A549 (cell line): ENCODE data around the gene XRCC5. TPM values are rescaled to one million over a fixed set of nuclear protein-coding genes. Genes with fewer than 3 reads are reported as not detected.

Experiments
- ATAC-seq, 2 experiments: fragments of 200-7000 bp in 1 of 2; fragments of >200 bp in 1 of 2; cut with Nextera tagmentation in 1 of 2; cut with Tn5 transposase in 1 of 2; 3 replicates each; pipeline versions ENCODE4 v1.8.0 to v1.9.1; 2018 to 2020; ENCODE audit warnings: mild to moderate bottlenecking in 1 of 2, moderate library complexity in 1 of 2
- CTCF ChIA-PET: fragments of 300-600 bp; sonication (Branson Sonifier 250); formaldehyde crosslinking; extraction: SDS; loops from one replicate; lab custom pipeline; 2021; ENCODE audit warnings: antibody characterized with exemption, inconsistent platforms; lab: Yijun Ruan, JAX
- POLR2A ChIA-PET: fragments of 350-600 bp; formaldehyde crosslinking; extraction: SDS; loops from one replicate; lab custom pipeline; 2021; ENCODE audit warnings: antibody characterized with exemption, inconsistent platforms; lab: Yijun Ruan, JAX
- DNase-seq, 2 experiments: peaks; one replicate each; pipeline versions ENCODE4 v3.0.0 to v3.0.0-alpha.2; 2011 to 2016; ENCODE audit warnings: low read depth in 1 of 2, low spot score in 1 of 2
- FAIRE-seq: peaks from 2 replicates; lab custom pipeline; 2011; peaks lifted over from hg19 to GRCh38; lab: Jason Lieb, UNC
- H3K27ac ChIP-seq, 2 experiments: fragments of >200 bp; sonication (Bioruptor Twin); formaldehyde crosslinking; 3 replicates each; pipeline ENCODE4 v1.5.1; 2016 to 2017
- H3K4me1 ChIP-seq: fragments of >200 bp; sonication (Bioruptor Twin); formaldehyde crosslinking; 3 replicates; pipeline ENCODE4 v1.6.1; 2016
- H3K4me2 ChIP-seq: fragments of >200 bp; sonication (Bioruptor Twin); formaldehyde crosslinking; 3 replicates; pipeline ENCODE4 v1.6.1; 2016
- H3K4me3 ChIP-seq: fragments of >200 bp; sonication (Bioruptor Twin); formaldehyde crosslinking; 3 replicates; pipeline ENCODE4 v1.5.1; 2016
- H3K9me3 ChIP-seq: fragments of >200 bp; sonication (Bioruptor Twin); formaldehyde crosslinking; 3 replicates; pipeline ENCODE4 v1.6.1; 2016
- BCL3 ChIP-seq: fragments of >200 bp; sonication (Bioruptor Twin); formaldehyde crosslinking; IDR thresholded peaks from 3 replicates; pipeline ENCODE4 v1.6.1; 2016
- FOSB ChIP-seq: fragments of 250-450 bp; sonication (Bioruptor Pico); IDR thresholded peaks from 2 replicates; pipeline ENCODE4 v1.5.0; 2020; ENCODE audit warnings: mild to moderate bottlenecking, moderate library complexity
- GATA3 ChIP-seq: IDR thresholded peaks from 2 replicates; pipeline ENCODE4 v1.6.1; 2012; ENCODE audit warnings: borderline replicate concordance
- HES2 ChIP-seq: fragments of >200 bp; sonication (Bioruptor Twin); formaldehyde crosslinking; IDR thresholded peaks from 2 replicates; pipeline ENCODE4 v1.6.1; 2016
- HOXB5 ChIP-seq: fragments of 250-450 bp; sonication (Bioruptor Pico); IDR thresholded peaks from 2 replicates; pipeline ENCODE4 v1.5.0; 2020; ENCODE audit warnings: mild to moderate bottlenecking, moderate library complexity
- JUN ChIP-seq, 2 experiments: fragments of >200 bp; sonication (Bioruptor Twin); formaldehyde crosslinking; IDR thresholded peaks; 2 replicates in 1 of 2; 3 replicates in 1 of 2; pipeline ENCODE4 v1.6.1; 2016 to 2017
- KDM1A ChIP-seq: fragments of 200-600 bp; sonication (generic); IDR thresholded peaks from 2 replicates; pipeline ENCODE4 v1.6.1; 2016; ENCODE audit warnings: low read depth, mild to moderate bottlenecking
- KDM5A ChIP-seq: fragments of 200-600 bp; sonication (generic); IDR thresholded peaks from 2 replicates; pipeline ENCODE4 v1.6.1; 2016; ENCODE audit warnings: antibody characterized with exemption, mild to moderate bottlenecking
- MAX ChIP-seq: IDR thresholded peaks from 2 replicates; pipeline ENCODE4 v1.6.1; 2012
- NR3C1 ChIP-seq: fragments of >200 bp; sonication (Bioruptor Twin); formaldehyde crosslinking; IDR thresholded peaks from 3 replicates; pipeline ENCODE4 v1.6.1; 2017
- POLR2A ChIP-seq: IDR thresholded peaks from 2 replicates; pipeline ENCODE4 v1.6.1; 2012; ENCODE audit warnings: mild to moderate bottlenecking, low read length
- POLR2AphosphoS2 ChIP-seq: conservative IDR thresholded peaks from 2 replicates; pipeline ENCODE4 v1.6.1; 2012; ENCODE audit warnings: low read length, improper control_type of control experiment, inconsistent platforms
- RAD21 ChIP-seq, 2 experiments: fragments of >200 bp in 1 of 2; sonication (Bioruptor Twin) in 1 of 2; formaldehyde crosslinking in 1 of 2; IDR thresholded peaks in 1 of 2; conservative IDR thresholded peaks in 1 of 2; 2 replicates in 1 of 2; 3 replicates in 1 of 2; pipeline ENCODE4 v1.6.1; 2012 to 2018; ENCODE audit warnings: inconsistent platforms in 1 of 2
- TFCP2L1 ChIP-seq: fragments of 250-450 bp; sonication (Bioruptor Pico); IDR thresholded peaks from 2 replicates; pipeline ENCODE4 v1.5.0; 2021; ENCODE audit warnings: mild to moderate bottlenecking
- TP53 ChIP-seq: fragments of 250-450 bp; sonication (Bioruptor Pico); IDR thresholded peaks from 2 replicates; pipeline ENCODE4 v1.5.0; 2021; ENCODE audit warnings: mild to moderate bottlenecking, moderate library complexity
- USF2 ChIP-seq: fragments of 450-650 bp; IDR thresholded peaks from 2 replicates; pipeline ENCODE4 v1.6.1; 2014; ENCODE audit warnings: antibody characterized with exemption
- ZNF302 ChIP-seq: fragments of 250-450 bp; sonication (Bioruptor Pico); IDR thresholded peaks from 2 replicates; pipeline ENCODE4 v1.9.0; 2021; ENCODE audit warnings: inconsistent platforms, mild to moderate bottlenecking, moderate library complexity
- WGBS: methylation state at CpG from one replicate; pipeline ENCODE4 v1.1.6; 2017; ENCODE audit errors: missing lambda C conversion rate; 5-methylcytosine and 5-hydroxymethylcytosine counted together
- polyA plus RNA-seq, 4 experiments: library from polyadenylated mRNA; depleted of rRNA in 3 of 4; stranded (reverse); fragments of >200 nt; fragmentation: RNase III in 1 of 4; extraction: RNeasy Plus Mini Kit Qiagen cat#74134 plus additional on column Dnase treatment in 1 of 4; gene quantifications; 2 replicates in 3 of 4; 3 replicates in 1 of 4; pipeline ENCODE4 v1.2.3, GENCODE V29; 2011 to 2017

The XRCC5 gene
- polyA plus RNA-seq, 2 of the 4 experiments (the other 2 are of a cell fraction): 217 to 430 TPM

- peak; percentile 83 for TF ChIP-seq USF2
- 0 out of 5 replicates have a peak, but pooled peaks of 1 of the 2 experiments have one; percentile 13 for TF ChIP-seq RAD21 (conservative IDR thresholded peaks at IDR 0.05 in 1 of 2, IDR thresholded peaks at IDR 0.05 in 1 of 2)
- TF ChIP-seq BCL3: peak; percentile 60; the same call in 1 of the 3 replicates
- TF ChIP-seq HOXB5: no peak
- TF ChIP-seq NR3C1: no peak
- peak; percentile 52 to 78; a peak in 3 of 5 replicates for TF ChIP-seq JUN (IDR thresholded peaks at IDR 0.05)
- 0 out of 2 replicates have a peak, but pooled peaks have one; percentile 10 for TF ChIP-seq KDM5A
- TF ChIP-seq MAX: peak; percentile 50
- peak; percentile 92 for TF ChIP-seq POLR2A
- peak; percentile 70 to 94 for DNase-seq
- no peak for FAIRE-seq
- Histone ChIP-seq H3K4me2 (peak within 1 kb of the TSS; percentile 78), H3K4me3 (peak within 1 kb of the TSS; percentile 59), H3K27ac (peak within 1 kb of the TSS; percentile 89), H3K9me3 (no peaks in the 10 kb centered on the region), H3K4me1 (peaks cover 31% of the 10 kb centered on the region)
- peak; percentile 96 to 99 for ATAC-seq
- ChIA-PET POLR2A (interaction anchor here (0.6 to 1.6 kb wide), 7 partner anchors 9 to 507 kb away, joined by 3 to 5 read pairs (median 3); partner anchors contain the start of gene XRCC5), CTCF (interaction anchor here (0.7 to 1.0 kb wide), 4 partner anchors 15 to 416 kb away, joined by 3 to 4 read pairs (median 3); no protein-coding TSS in a partner anchor)
- 1% methylated on average over 31 of the region's 44 CpGs for WGBS
These were observed 27.5 kb upstream of the XRCC5 start, which contains the start of the genes PECR and TMEM169 for GRCh38 chr2:216081487-216082116. PECR (minus strand) TSS chr2:216081809; CDS start chr2:216081741, 68 bp downstream. TMEM169 (plus strand) TSS chr2:216081919; CDS start chr2:216095964, 14,045 bp downstream.

- H3K9me3 ChIP-seq: no peaks in the 10 kb centered on the region
- ChIA-PET CTCF (interaction anchor here (0.7 to 1.0 kb wide), 3 partner anchors 16 to 415 kb away, joined by 3 read pairs; no protein-coding TSS in a partner anchor), POLR2A (interaction anchor here (0.7 to 1.6 kb wide), 4 partner anchors 11 to 506 kb away, joined by 3 to 5 read pairs (median 4); partner anchors contain the start of gene XRCC5)
- peak; percentile 68 to 87 for ATAC-seq
- H3K4me3 ChIP-seq: peak overlapping the region; percentile 59
- H3K4me1 ChIP-seq: peaks cover 31% of the 10 kb centered on the region
- TF ChIP-seq MAX (no peak), POLR2AphosphoS2 (no peak), FOSB (CRISPR knock-in tag) (no peak), KDM1A (no peak), GATA3 (no peak), TP53 (no peak), TFCP2L1 (no peak), BCL3 (no peak), ZNF302 (CRISPR knock-in tag) (no peak), HES2 (no peak)
- TF ChIP-seq, all 56 proteins: peak for 0
- FAIRE-seq (no peak), DNase-seq (peak in 1 of 2 experiments; percentile 35)
- H3K4me2 ChIP-seq: peak overlapping the region; percentile 78
- 14% methylated on average over 22 of the region's 22 CpGs for WGBS
- H3K27ac ChIP-seq: peak overlapping the region; percentile 89
These were observed 26.9 kb upstream of the XRCC5 start for GRCh38 chr2:216082117-216082711.
